Mesenchymal stem cell (in vitro differentiated cells and primary cell): ENCODE data around the gene CHADL. TPM values are rescaled to one million over a fixed set of nuclear protein-coding genes. Genes with fewer than 3 reads are reported as not detected.

ENCODE experiments used
- small RNA-seq: library from polyadenylated mRNA; stranded (forward); fragments of <200 nt; extraction: miRNeasy Mini kit (QIAGEN cat#:217004); gene quantifications from one replicate; pipeline ENCODE3, GENCODE V24; 2013; ENCODE audit warnings: low read depth

CHADL gene

Small RNA genes within 50 kb of the gene (small RNA-seq; reads per million reads assigned to genes)
- not detected for gene MIR6889
